SJSA1 (cell line): ENCODE data around the gene TPM4. TPM values are rescaled to one million over a fixed set of nuclear protein-coding genes. Genes with fewer than 3 reads are reported as not detected.
"Not testable (repeated sequence)": the region's sequence is repeated elsewhere in the genome, so short reads cannot be mapped to it uniquely, and the experiment has no call there.

Experiments used
- DNase-seq, 2 experiments: peaks; one replicate each; pipeline ENCODE4 v3.0.0-alpha.2; 2015 to 2020; ENCODE audit warnings: low spot score in 2 of 2, low read depth in 1 of 2
- H3K27ac ChIP-seq: fragments of 250-450 bp; sonication (Bioruptor Pico); 2 replicates; pipeline ENCODE4 v1.5.1; 2020; ENCODE audit warnings: mild to moderate bottlenecking, moderate library complexity
- H3K27me3 ChIP-seq: fragments of 250-450 bp; sonication (Bioruptor Pico); replicated peaks from 2 replicates; pipeline ENCODE4 v1.5.1; 2020; ENCODE audit warnings: mild to moderate bottlenecking, moderate library complexity
- H3K36me3 ChIP-seq: fragments of 250-450 bp; sonication (Bioruptor Pico); 2 replicates; pipeline ENCODE4 v1.5.1; 2020; ENCODE audit warnings: mild to moderate bottlenecking
- H3K4me1 ChIP-seq: fragments of 250-450 bp; sonication (Bioruptor Pico); replicated peaks from 2 replicates; pipeline ENCODE4 v1.6.1; 2021; ENCODE audit warnings: mild to moderate bottlenecking
- H3K4me3 ChIP-seq: fragments of 250-450 bp; sonication (Bioruptor Pico); 2 replicates; pipeline ENCODE4 v1.5.1; 2020; ENCODE audit warnings: mild to moderate bottlenecking
- H3K9me3 ChIP-seq: fragments of 250-450 bp; sonication (Bioruptor Pico); replicated peaks from 2 replicates; pipeline ENCODE4 v1.5.1; 2020; ENCODE audit warnings: mild to moderate bottlenecking
- total RNA-seq: library from RNA; depleted of rRNA; stranded (reverse); fragments of >200 nt; shearing (Covaris generic); gene quantifications from 2 replicates; pipeline ENCODE4 v1.2.3, GENCODE V29; 2014

Gene TPM4
- total RNA-seq, 1 experiment from 2014 or later, result 1,990 TPM

DNA sequence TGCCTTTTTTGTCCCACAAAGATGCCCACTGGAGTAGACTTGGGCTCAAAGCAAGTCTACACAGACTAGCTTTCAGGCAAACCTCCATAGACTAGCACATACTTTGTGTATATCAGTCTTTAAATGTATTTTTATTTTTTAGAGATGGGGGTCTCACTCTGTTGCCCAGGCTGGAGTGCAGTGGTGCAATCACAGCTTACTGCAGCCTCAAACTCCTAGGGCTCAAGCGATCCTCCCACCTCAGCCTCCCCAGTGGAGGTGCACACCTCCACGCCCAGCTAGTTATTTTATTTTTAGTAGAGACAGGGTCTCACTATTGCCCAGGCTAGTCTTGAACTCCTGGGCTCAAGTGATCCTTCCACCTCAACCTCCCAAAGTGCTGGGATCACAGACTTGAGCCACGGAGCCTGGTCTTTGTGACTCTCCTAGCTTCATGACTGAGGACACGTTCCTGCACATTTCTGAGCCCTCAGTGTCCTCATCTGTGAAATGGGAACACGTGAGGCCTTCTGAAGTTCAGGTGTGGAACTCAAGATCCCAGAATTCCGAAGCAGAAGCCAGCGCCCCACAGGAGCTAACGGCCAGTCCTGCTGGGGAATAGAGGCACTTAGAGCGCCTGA, 5.1 kb upstream of the TPM4 start:
- Histone ChIP-seq H3K9me3 (no peaks in the 10 kb centered on the region), H3K4me1 (peaks cover 30% of the 10 kb centered on the region), H3K27ac (no peak overlapping the region), H3K4me3 (no peak overlapping the region), H3K27me3 (no peaks in the 10 kb centered on the region), H3K36me3 (no peaks in the 10 kb centered on the region)
- DNase-seq, result no peak

DNA sequence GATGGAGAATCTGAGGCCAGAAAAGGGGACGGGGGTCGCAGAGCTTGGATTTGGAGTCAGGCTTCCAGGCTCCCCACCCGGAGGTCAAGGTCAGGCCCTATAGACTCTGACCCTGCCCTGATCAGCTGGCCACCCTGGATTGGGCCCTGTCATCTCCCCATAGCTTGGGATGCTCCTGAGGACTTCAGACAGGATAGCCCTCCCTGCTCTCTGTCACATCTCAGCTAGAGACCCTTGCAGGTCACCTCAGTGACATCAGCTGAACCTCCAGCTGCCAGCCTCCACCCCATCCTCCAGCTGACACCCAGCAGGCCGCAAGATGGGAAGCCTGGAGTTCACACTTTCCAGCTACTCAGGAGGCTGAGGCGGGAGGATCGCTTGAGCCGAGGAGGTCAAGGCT, 2.8 kb upstream of the TPM4 start:
- H3K36me3 ChIP-seq, result peaks cover 19% of the 10 kb centered on the region

DNA sequence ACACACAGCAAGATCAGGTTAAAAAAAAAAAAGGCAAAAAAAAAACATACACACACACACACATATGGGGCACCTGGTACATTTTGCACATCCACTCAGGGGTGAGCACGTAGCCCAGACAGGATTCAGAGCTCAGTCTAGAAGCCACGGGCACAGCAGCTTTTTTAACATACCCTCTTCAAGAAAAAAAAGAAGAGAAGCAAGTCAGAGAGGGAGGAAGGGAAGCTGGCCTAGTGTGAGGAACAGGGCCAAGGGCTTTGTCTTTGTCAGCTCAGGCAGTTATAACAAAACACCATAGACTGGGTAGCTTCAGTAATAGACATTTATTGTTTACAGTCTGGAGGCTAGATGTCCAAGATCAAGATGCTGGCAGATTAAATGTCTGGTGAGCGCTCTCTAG, 2.3 kb upstream of the TPM4 start:
- Histone ChIP-seq H3K27me3 (no peaks in the 10 kb centered on the region), H3K36me3 (peaks cover 20% of the 10 kb centered on the region), H3K4me3 (no peak overlapping the region), H3K27ac (no peak overlapping the region), H3K4me1 (peaks cover 26% of the 10 kb centered on the region), H3K9me3 (no peaks in the 10 kb centered on the region)
- DNase-seq, result no peak

More for the DNA sequence above, 2.8 kb upstream of the TPM4 start:
- no peak for DNase-seq
- no peaks in the 10 kb centered on the region for H3K9me3 ChIP-seq
- no peak overlapping the region for H3K27ac ChIP-seq
- H3K27me3 ChIP-seq, result no peaks in the 10 kb centered on the region
- no peak overlapping the region for H3K4me3 ChIP-seq
- H3K4me1 ChIP-seq, result peaks cover 25% of the 10 kb centered on the region

DNA sequence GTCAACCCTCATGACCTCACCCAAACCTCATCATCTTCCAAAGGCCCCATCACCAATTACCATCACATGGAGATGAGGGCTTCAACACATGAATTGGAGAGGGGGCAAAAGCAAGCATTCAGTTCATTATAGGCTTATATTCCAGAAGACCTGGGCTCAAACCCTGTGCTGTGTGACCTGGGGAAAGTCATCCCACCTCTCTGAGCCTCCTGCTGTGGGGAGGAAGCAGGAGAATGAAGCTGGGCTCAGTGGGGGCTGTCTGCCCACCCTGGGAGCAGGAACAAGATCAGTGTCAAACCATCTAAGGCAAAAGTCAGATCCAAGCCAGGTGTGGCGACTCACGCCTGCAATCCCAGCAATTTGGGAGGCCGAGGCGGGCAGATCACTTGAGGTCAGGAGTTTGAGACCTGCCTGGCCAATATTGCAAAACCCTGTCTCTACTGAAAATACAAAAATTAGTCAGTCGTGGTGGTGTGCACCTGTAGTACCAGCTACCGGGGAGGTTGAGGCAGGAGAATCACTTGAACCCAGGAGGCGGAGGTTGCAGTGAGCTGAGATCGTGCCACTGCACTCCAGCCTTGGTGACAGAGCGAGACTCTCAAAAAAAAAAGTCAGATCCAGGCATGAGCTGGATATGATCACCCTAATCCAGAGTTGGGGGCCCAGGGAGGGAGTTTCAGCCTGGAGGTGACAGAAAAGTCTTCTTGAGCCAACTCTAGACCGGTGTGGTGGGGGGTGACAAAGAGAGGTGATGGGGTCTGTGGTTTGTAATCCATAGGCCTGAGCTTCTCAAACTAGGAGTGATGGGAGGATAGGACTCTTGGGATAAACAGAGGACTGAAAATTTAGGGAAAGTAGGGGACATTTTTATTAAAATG, 1.6 kb upstream of the TPM4 start:
- Histone ChIP-seq H3K9me3 (no peaks in the 10 kb centered on the region), H3K4me1 (peaks cover 34% of the 10 kb centered on the region), H3K27me3 (no peaks in the 10 kb centered on the region), H3K27ac (no peak overlapping the region), H3K36me3 (peaks cover 28% of the 10 kb centered on the region), H3K4me3 (no peak overlapping the region)
- DNase-seq, result no peak

DNA sequence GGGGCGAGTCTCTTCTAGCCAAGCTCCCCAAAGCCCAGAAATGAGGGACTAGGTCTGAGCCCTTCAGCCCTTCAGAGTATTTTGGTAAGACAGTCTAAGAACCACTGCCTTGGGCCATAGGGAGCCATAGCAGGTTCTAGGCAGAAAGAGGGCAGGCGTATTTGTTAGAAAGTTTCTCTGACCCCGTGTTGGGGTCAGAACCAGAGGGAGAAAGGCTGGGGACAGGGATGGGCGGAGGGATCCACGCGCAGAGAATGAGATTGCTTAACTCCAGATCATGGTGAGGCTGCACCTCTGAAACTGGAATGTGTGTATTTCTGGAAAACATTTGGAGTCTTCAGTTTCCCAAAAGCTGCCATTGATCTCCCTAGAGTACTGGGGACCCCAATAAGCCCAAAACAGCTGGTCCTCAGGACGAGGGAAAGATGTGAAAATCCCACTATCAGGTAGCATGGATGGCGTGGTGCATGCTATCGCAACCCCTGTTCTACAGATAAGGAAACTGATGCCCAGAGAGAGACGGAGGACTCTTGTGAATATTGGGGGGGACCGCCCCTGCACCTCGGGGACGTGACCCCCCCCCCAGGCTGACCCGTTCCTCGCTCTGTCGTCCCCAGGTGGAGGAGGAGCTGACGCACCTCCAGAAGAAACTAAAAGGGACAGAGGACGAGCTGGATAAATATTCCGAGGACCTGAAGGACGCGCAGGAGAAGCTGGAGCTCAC, 703 bp upstream of the TPM4 start:
- DNase-seq, result no peak
- peaks cover 36% of the 10 kb centered on the region for H3K36me3 ChIP-seq
- no peaks in the 10 kb centered on the region for H3K27me3 ChIP-seq
- H3K4me3 ChIP-seq, result peak overlapping the region; percentile 97
- H3K4me1 ChIP-seq, result peaks cover 35% of the 10 kb centered on the region
- peak overlapping the region; percentile 98 for H3K27ac ChIP-seq
- H3K9me3 ChIP-seq, result no peaks in the 10 kb centered on the region

DNA sequence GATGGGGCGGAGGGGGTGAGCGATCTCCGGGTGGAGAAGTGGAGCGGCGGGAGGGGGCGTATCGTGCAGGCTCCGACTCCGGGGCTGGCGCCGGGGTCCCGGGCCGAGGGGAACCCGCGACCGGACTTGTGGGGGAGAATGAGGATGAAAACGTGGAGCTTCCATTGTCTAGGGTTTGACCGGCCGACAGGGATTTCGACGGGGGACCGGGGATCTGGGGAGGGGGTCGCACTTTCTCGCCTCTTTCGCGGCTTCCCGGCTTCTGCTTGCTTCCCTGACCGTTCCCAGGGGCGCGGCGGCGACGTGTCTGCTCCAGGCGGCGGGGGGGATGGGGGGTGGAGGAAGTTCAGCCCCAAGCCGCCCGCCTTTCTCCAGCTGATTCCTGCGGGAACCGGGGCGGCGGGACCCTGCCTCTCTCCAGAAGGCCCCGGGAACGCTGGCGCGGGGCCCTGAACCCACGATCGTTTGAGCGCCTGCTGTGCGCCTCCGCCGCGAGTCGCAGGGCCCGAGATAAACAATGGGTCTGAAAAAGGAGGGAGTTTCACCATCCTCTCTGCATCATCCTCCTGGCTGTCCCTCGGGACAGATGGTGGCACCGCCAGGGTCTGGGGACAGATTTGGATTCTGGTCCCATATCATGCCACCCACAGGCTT, 790 bp downstream of the TPM4 start:
- Histone ChIP-seq H3K4me3 (peak overlapping the region; percentile 97), H3K4me1 (peaks cover 37% of the 10 kb centered on the region), H3K27ac (peak overlapping the region; percentile 98), H3K36me3 (peaks cover 51% of the 10 kb centered on the region), H3K27me3 (no peaks in the 10 kb centered on the region), H3K9me3 (no peaks in the 10 kb centered on the region)
- peak in 1 of 2 experiments; percentile 40 for DNase-seq

DNA sequence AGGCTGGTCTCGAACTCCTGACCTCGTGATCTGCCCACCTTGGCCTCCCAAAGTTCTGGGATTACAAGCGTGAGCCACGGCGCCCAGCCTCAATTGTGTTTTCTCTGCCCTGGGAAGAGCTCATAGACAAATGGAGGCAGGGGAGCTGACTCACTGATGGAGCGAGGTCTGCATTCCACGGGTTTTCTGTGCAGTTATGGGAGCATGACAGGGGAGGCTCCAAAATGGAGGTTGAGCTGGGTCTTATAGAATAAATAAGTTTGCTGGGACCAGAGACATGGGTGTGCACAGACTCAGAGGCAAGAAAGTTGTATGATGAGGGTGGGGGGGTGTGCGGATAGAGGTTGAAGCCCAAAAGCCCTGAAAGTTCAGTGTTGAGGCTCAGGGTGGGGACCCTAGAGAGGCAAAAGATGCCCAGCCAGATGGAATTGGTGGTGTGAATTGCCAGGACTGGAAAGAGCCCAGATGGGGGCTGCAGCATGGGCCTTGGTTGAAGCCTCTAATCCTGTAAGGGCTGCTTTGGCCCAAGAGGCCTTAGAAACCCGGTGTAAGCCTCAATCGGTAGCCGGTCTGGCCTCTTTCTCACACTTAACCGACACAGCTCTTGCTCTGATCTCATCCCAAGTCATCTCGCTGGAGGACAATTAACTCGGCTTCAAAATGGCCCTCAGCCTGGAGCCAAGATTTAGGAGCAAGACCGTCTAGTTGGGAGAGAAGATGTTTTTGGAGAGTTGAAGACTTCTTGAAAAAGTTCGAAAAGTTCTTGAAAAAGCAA, 1.9 kb downstream of the TPM4 start:
- peak overlapping the region; percentile 97 for H3K4me3 ChIP-seq
- peaks cover 62% of the 10 kb centered on the region for H3K36me3 ChIP-seq
- no peaks in the 10 kb centered on the region for H3K27me3 ChIP-seq
- peak overlapping the region; percentile 98 for H3K27ac ChIP-seq
- DNase-seq, result peak in 1 of 2 experiments; percentile 66
- peaks cover 37% of the 10 kb centered on the region for H3K4me1 ChIP-seq
- H3K9me3 ChIP-seq, result no peaks in the 10 kb centered on the region

DNA sequence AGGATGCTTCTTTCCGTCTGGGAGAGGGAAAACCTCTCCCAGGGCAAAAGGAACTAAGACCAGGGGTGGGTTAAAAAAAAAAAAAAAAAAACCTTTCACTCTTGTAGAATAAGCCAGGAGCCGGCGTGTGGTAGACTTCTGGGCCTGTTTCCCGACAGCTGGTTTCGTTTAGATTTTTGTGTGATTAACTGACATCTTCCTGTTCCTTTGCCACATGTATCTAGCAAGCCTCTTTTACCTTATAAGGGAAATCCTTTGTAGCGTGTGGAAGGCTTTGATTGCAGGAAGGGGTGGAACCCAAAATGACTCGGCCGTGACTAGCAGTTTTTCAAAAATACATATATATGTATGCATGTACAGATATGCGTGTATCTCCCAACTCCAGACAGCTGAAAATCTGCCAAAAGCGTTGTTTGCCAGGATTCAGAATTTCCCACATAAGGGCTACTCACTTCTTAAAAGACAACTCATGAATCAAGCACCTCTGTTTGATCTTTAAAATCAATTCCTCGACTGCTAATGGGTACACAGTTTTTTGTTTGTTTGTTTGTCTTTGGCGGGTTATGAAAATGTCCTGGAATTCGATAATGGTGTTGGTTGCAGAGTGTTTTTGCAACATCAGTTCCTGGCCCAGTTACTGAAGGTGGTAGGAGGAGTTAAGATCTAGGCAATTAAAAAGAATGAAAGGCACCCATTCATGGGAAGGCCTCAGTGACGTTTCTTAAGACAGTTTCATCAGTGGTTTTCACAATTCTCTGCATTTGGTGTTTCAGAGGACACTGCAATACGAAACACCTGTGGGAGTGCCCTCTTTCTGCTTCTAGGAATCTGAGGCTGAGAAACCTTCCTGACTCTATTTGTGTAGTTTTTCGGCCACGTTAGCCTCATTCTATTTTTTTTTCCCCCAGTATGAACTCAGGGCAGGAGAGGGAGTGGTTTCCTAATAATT, 2.7 kb downstream of the TPM4 start:
- DNase-seq, result peak; percentile 86 to 95
- H3K4me1 ChIP-seq, result peaks cover 37% of the 10 kb centered on the region
- H3K4me3 ChIP-seq, result peak overlapping the region; percentile 97
- H3K36me3 ChIP-seq, result peaks cover 71% of the 10 kb centered on the region
- H3K27me3 ChIP-seq, result no peaks in the 10 kb centered on the region
- H3K9me3 ChIP-seq, result no peaks in the 10 kb centered on the region
- peak overlapping the region; percentile 98 for H3K27ac ChIP-seq

DNA sequence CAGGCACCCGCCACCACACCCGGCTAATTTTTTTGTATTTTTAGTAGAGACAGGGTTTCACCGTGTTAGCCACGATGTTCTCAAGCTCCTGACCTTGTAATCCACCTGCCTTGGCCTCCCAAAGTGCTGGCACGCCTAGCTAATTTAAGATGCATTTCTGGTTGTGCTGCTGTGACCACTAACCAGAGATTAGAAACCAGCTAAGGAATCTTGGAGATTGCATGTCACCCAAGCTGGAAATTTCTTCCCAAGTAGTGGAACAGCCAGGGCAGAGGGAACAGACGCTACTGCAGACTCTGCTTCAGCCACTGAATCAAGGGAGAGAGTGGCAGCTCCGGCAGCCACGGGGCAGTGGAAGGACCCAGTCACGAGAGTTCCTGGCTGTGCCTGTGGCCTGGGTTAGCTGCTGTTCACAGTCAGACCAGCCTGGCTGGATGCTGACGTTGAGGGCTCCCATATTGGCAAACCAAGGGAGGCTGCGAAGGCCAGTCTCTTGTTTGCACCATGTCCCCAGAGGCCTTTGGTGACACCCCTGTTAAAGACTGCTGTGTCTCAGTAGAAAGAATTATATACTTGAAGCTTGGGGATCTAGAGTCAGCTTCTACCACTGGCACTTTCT, 7.9 kb downstream of the TPM4 start:
- Histone ChIP-seq H3K9me3 (no peaks in the 10 kb centered on the region), H3K36me3 (peaks cover 100% of the 10 kb centered on the region), H3K27ac (no peak overlapping the region), H3K4me1 (peaks cover 17% of the 10 kb centered on the region), H3K4me3 (no peak overlapping the region), H3K27me3 (no peaks in the 10 kb centered on the region)
- DNase-seq, result no peak

DNA sequence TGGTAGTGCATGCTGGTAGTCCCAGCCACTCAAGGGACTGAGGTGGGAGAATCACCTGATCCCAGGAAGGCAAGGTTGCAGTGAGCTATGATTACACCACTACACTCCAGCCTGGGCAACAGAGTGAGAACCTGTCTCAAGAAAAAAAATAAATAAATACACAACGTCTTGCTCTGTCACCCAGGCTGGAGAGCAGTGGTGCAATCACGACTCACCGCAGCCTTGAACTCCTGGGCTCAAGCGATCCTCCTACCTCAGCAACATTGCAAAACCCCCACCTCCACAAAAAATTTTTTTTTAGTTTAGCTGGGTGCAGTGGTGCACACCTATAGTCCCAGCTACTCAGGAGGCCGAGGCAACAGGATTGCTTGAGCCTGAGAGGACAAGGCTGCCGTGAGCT, 8.8 kb downstream of the TPM4 start:
- peaks cover 8% of the 10 kb centered on the region for H3K4me1 ChIP-seq
- H3K27ac ChIP-seq, result no peak overlapping the region
- H3K27me3 ChIP-seq, result no peaks in the 10 kb centered on the region
- H3K9me3 ChIP-seq, result no peaks in the 10 kb centered on the region
- H3K4me3 ChIP-seq, result no peak overlapping the region
- H3K36me3 ChIP-seq, result peaks cover 100% of the 10 kb centered on the region
- no peak for DNase-seq

DNA sequence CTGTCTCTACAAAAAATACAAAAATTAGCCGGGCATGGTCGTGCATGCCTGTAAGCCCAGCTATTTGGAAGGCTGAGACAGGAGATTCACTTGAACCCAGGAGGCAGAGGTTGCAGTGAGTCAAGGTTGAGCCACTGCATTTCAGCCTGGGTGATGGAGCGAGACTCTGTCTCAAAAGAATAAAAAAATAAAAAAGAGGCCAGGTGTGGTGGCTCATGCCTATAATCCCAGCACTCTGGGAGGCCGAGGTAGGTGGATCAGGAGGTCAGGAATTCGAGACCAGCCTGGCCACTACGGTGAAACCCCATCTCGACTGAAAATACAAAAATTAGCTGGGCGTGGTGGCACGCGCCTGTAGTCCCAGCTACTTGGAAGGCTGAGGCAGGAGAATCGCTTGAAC, 11.1 kb downstream of the TPM4 start:
- not testable (repeated sequence) for H3K9me3 ChIP-seq, H3K4me1 ChIP-seq, DNase-seq, H3K4me3 ChIP-seq, H3K27me3 ChIP-seq, H3K27ac ChIP-seq
- peaks cover 100% of the 10 kb centered on the region for H3K36me3 ChIP-seq

DNA sequence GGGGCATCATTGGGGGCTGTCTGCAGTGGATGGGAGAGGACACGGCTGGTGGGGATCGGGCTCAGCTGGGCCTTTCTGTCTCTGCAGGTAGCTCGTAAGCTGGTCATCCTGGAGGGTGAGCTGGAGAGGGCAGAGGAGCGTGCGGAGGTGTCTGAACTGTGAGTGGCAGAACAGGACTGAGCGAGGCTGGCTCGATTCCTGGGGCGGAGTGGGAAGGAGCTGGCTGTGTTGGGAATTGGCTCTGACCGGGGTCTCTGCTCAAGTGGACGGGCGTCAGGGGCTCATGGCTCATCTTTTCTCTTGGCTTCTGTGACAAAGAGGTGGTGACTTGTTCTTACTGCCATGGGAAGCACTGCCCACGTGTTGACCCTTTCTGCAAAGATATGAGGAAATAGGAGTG, 11.6 kb downstream of the TPM4 start:
- no peak overlapping the region for H3K27ac ChIP-seq

More for the DNA sequence above, 11.6 kb downstream of the TPM4 start:
- DNase-seq, result no peak
- Histone ChIP-seq H3K27me3 (no peaks in the 10 kb centered on the region), H3K4me3 (no peak overlapping the region), H3K36me3 (peaks cover 100% of the 10 kb centered on the region), H3K9me3 (no peaks in the 10 kb centered on the region), H3K4me1 (no peaks in the 10 kb centered on the region)
